B cell (primary cell): ENCODE measurements around the gene OR5B21. TPM values are rescaled to one million over a fixed set of nuclear protein-coding genes. Genes with fewer than 3 reads are reported as not detected.

ENCODE experiments used
- ATAC-seq: fragments of 200-7000 bp; cut with Tn5 transposase; one replicate; pipeline ENCODE4 v1.10.0; 2021; ENCODE audit warnings: low read depth, mild to moderate bottlenecking, moderate number of reproducible peaks, moderate library complexity
- CTCF ChIA-PET: fragments of 350-600 bp; sonication (Branson Sonifier 250); formaldehyde crosslinking; loops from one replicate; lab custom pipeline; 2021; ENCODE audit warnings: antibody characterized with exemption, inconsistent platforms; lab: Charles Lee
- POLR2A ChIA-PET: fragments of 350-600 bp; sonication (Branson Sonifier 250); formaldehyde crosslinking; loops from one replicate; lab custom pipeline; 2021; ENCODE audit warnings: antibody characterized with exemption; lab: Charles Lee
- DNase-seq: peaks from one replicate; pipeline ENCODE4 v3.0.0; 2013
- H2AFZ ChIP-seq: 2 replicates; pipeline ENCODE4 v1.6.1; 2012; ENCODE audit warnings: mild to moderate bottlenecking, low read depth, low read length; ENCODE audit not compliant: insufficient read depth, poor library complexity, severe bottlenecking
- H3K27ac ChIP-seq, 2 donors: 1 replicate in 1 of 2; 2 replicates in 1 of 2; pipeline ENCODE4 v1.5.1; 2012 to 2013; ENCODE audit warnings: low read length in 2 of 2, mild to moderate bottlenecking in 2 of 2, moderate library complexity in 1 of 2
- H3K27me3 ChIP-seq, 4 experiments: fragments of 200-600 bp in 1 of 4; sonication (generic) in 1 of 4; replicated peaks in 1 of 4; 1 replicate in 2 of 4; 2 replicates in 2 of 4; pipeline versions ENCODE4 v1.6.1 to v1.7.0; 2013 to 2016; ENCODE audit warnings: low read length in 3 of 4, mild to moderate bottlenecking in 2 of 4, mixed read lengths in 1 of 4, moderate library complexity in 1 of 4; ENCODE audit not compliant: insufficient read depth in 4 of 4, control insufficient read depth in 3 of 4; ENCODE audit errors: control extremely low read depth in 1 of 4
- H3K36me3 ChIP-seq, 2 experiments: replicated peaks in 1 of 2; 1 replicate in 1 of 2; 2 replicates in 1 of 2; pipeline versions ENCODE4 v1.6.1 to v1.7.1; 2013; ENCODE audit warnings: low read length in 1 of 2; ENCODE audit not compliant: insufficient read depth in 2 of 2, control insufficient read depth in 1 of 2; ENCODE audit errors: control extremely low read depth in 1 of 2, extremely low read depth in 1 of 2
- H3K4me1 ChIP-seq, 2 donors: fragments of 200-600 bp in 1 of 2; sonication (generic) in 1 of 2; 1 replicate in 1 of 2; 2 replicates in 1 of 2; pipeline versions ENCODE4 v1.5.1 to v1.6.1; 2013 to 2017; ENCODE audit warnings: low read length in 2 of 2; ENCODE audit not compliant: control insufficient read depth in 2 of 2, insufficient read depth in 2 of 2
- H3K4me2 ChIP-seq: replicated peaks from 2 replicates; pipeline ENCODE3; 2012; ENCODE audit warnings: mild to moderate bottlenecking, low read depth, low read length; ENCODE audit not compliant: poor library complexity, severe bottlenecking
- H3K4me3 ChIP-seq, 5 experiments: fragments of 200-600 bp in 1 of 5; sonication (generic) in 1 of 5; 1 replicate in 3 of 5; 2 replicates in 2 of 5; pipeline versions ENCODE4 v1.5.1 to v1.7.0; 2011 to 2016; ENCODE audit warnings: low read length in 4 of 5, mild to moderate bottlenecking in 4 of 5, low read depth in 2 of 5, control low read depth in 1 of 5, moderate library complexity in 1 of 5; ENCODE audit not compliant: insufficient read depth in 1 of 5; ENCODE audit errors: control extremely low read depth in 1 of 5, extremely low read depth in 1 of 5
- H3K79me2 ChIP-seq: fragments of 200-600 bp; sonication (generic); one replicate; pipeline ENCODE4 v1.6.0; 2016; ENCODE audit warnings: low read length; ENCODE audit not compliant: control insufficient read depth, insufficient read depth
- H3K9ac ChIP-seq: fragments of 200-600 bp; sonication (generic); 2 replicates; pipeline ENCODE4 v1.6.1; 2017; ENCODE audit warnings: mild to moderate bottlenecking, low read length, moderate library complexity
- H3K9me3 ChIP-seq, 3 donors: one replicate each; pipeline versions ENCODE4 v1.6.1 to v1.7.1; 2013; ENCODE audit warnings: low read length in 2 of 3; ENCODE audit not compliant: control insufficient read depth in 2 of 3, insufficient read depth in 1 of 3; ENCODE audit errors: control extremely low read depth in 1 of 3
- H4K20me1 ChIP-seq: 2 replicates; pipeline ENCODE4 v1.6.0; 2012; ENCODE audit warnings: mild to moderate bottlenecking, low read length; ENCODE audit not compliant: insufficient read depth, control insufficient read depth, poor library complexity, severe bottlenecking
- H3K27ac Mint-ChIP-seq: one replicate; pipeline ENCODE4 v1.8.0; 2021; ENCODE audit warnings: mixed read lengths
- H3K27me3 Mint-ChIP-seq: one replicate; pipeline ENCODE4 v1.8.0; 2021; ENCODE audit warnings: mixed read lengths
- H3K4me1 Mint-ChIP-seq: one replicate; pipeline ENCODE4 v1.8.0; 2021; ENCODE audit warnings: mixed read lengths
- H3K4me3 Mint-ChIP-seq: one replicate; pipeline ENCODE4 v1.8.0; 2021; ENCODE audit warnings: mixed read lengths
- H3K9me3 Mint-ChIP-seq: one replicate; pipeline ENCODE4 v1.8.0; 2022; ENCODE audit warnings: mixed read lengths; ENCODE audit not compliant: insufficient read depth
- CTCF ChIP-seq: fragments of 200-600 bp; IDR thresholded peaks from one replicate; pipeline ENCODE4 v1.8.0; 2022; ENCODE audit warnings: antibody characterized with exemption, mild to moderate bottlenecking
- EZH2 ChIP-seq: IDR thresholded peaks from 2 replicates; pipeline ENCODE4 v1.6.1; 2012; ENCODE audit warnings: borderline replicate concordance, low read depth, mild to moderate bottlenecking, moderate library complexity, low read length; ENCODE audit not compliant: insufficient read depth, poor library complexity, severe bottlenecking
- WGBS: methylation state at CpG from one replicate; pipeline ENCODE4 v1.1.5; 2013; ENCODE audit warnings: missing lambda C conversion rate; ENCODE audit not compliant: insufficient coverage; 5-methylcytosine and 5-hydroxymethylcytosine counted together
- intact Hi-C: fragments of 100-400 bp; cut with micrococcal nuclease; formaldehyde crosslinking; loops from one replicate; pipeline ENCODE4 v1.10.0; 2022
- polyA plus RNA-seq: library from polyadenylated mRNA; depleted of rRNA; stranded (reverse); fragments of >200 nt; gene quantifications from 2 replicates; pipeline ENCODE4 v1.2.3, GENCODE V29; 2012
- total RNA-seq, 2 donors: library from RNA; stranded (reverse); fragments of 120-200 nt in 1 of 2; gene quantifications; 1 replicate in 1 of 2; 2 replicates in 1 of 2; pipeline versions ENCODE4 v1.2.3 to v1.2.4, GENCODE V29; 2013 to 2022

Gene OR5B21
- total and polyA plus RNA-seq, 2 donors (not counting 1 experiment from before 2014, with no cell fraction given): 0.10 to 0.74 TPM

GRCh38 chr11:58495906-58496305 lies 12.0 kb downstream of the OR5B21 start:
- no peak for ATAC-seq
- no peak overlapping the region for H3K4me2 ChIP-seq
- H3K36me3 ChIP-seq: no peaks in the 10 kb centered on the region
- ChIA-PET POLR2A (no interaction called here), CTCF (no interaction called here)
- Mint-ChIP-seq H3K4me3 (no peak overlapping the region), H3K27ac (no peak overlapping the region), H3K9me3 (no peaks in the 10 kb centered on the region), H3K4me1 (peaks cover 4% of the 10 kb centered on the region), H3K27me3 (no peaks in the 10 kb centered on the region)
- no peak overlapping the region for H3K4me3 ChIP-seq
- no peaks in the 10 kb centered on the region for H4K20me1 ChIP-seq
- TF ChIP-seq EZH2: no peak
- TF ChIP-seq CTCF: no peak
- no peak for DNase-seq
- WGBS: no CpG with 5 or more reads among the region's 2 CpGs
- intact Hi-C loops: no loop called here
- H3K27me3 ChIP-seq: no peaks in the 10 kb centered on the region
- H3K79me2 ChIP-seq: no peaks in the 10 kb centered on the region
- no peaks in the 10 kb centered on the region for H3K9me3 ChIP-seq
- H3K4me1 ChIP-seq: no peaks in the 10 kb centered on the region
- H3K9ac ChIP-seq: no peak overlapping the region
- H2AFZ ChIP-seq: no peak overlapping the region
- no peak overlapping the region for H3K27ac ChIP-seq

GRCh38 chr11:58494101-58494500 lies 13.8 kb downstream of the OR5B21 start:
- Histone ChIP-seq H3K36me3 (no peaks in the 10 kb centered on the region), H3K4me2 (no peak overlapping the region), H3K9ac (no peak overlapping the region), H4K20me1 (no peaks in the 10 kb centered on the region), H3K27ac (no peak overlapping the region), H2AFZ (no peak overlapping the region), H3K27me3 (no peaks in the 10 kb centered on the region), H3K4me3 (no peak overlapping the region), H3K4me1 (no peaks in the 10 kb centered on the region), H3K9me3 (no peaks in the 10 kb centered on the region), H3K79me2 (no peaks in the 10 kb centered on the region)
- Mint-ChIP-seq H3K27me3 (no peaks in the 10 kb centered on the region), H3K4me1 (peaks cover 4% of the 10 kb centered on the region), H3K9me3 (no peaks in the 10 kb centered on the region), H3K4me3 (no peak overlapping the region), H3K27ac (no peak overlapping the region)
- no peak for DNase-seq
- no peak for TF ChIP-seq EZH2
- TF ChIP-seq CTCF: no peak
- CTCF ChIA-PET: no interaction called here
- intact Hi-C loops: no loop called here
- no peak for ATAC-seq
- POLR2A ChIA-PET: no interaction called here
